Fibroblast of peridontal ligament (primary cell): ENCODE data around the gene SPATS2.
"Not testable (repeated sequence)": the region's sequence is repeated elsewhere in the genome, so short reads cannot be mapped to it uniquely, and the experiment has no call there.

Experiments
- DNase-seq: peaks from one replicate; pipeline ENCODE4 v3.0.0-alpha.2; 2010; ENCODE audit errors: extremely low read depth

The SPATS2 gene

DNA sequence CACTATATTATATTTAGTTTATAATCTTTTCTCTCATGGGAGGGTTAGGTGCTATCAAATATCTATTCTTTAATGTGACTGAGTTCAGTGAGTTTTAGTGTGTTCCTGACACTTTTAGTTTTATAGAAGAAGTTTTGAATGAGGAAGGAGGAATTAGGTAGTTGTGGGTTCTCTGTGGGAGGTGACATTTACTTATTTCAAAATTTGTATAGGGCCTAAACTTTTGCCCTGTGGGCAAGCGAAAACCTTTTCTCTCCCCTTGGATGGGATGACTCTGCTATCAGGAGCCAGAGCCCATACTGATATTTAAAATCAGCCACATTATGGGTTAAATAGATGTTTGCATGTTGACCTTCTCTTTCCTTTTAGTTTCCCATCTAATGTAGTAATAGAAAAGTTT is 43.6 kb downstream of the SPATS2 start:
- no peak for DNase-seq

DNA sequence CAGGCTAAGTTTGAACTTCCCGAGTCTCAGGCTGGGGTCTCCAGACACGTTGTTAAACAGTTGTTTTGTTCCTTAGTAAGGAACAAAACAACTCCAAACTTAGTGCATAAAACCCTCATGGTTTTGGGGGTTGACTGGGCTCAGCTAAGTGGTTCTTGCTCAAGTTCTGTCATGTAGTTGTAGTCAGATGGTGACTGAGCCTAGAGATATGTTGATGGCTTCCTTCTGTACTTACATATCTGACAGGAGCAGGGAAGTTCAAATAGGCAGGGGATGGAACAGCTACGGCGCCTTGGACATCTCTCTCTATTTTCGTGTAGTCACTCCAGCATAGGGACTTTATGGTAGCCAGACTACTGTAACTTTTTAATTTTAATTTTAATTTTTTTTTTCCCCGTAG is 45.7 kb downstream of the SPATS2 start:
- DNase-seq, result peak; percentile 8

DNA sequence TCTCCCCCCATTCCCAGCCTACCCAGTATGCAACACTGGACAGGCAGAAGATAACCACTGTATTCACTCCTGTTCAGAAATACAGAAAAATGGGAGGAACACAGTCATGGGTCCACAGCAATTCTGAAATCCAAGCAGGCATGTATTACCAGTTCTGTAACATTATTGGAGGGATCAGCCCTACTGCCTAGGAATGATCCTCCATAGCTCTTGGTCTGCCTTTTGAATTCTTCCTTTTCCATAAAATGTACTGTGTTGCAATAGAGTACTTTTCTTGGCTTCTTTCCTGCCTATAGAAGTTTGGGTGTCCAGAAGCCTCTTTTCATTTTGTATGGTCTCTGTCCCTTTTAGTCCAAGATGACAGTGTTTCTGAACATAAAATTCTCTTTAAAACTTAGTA is 46.5 kb downstream of the SPATS2 start:
- DNase-seq, result peak; percentile 27

DNA sequence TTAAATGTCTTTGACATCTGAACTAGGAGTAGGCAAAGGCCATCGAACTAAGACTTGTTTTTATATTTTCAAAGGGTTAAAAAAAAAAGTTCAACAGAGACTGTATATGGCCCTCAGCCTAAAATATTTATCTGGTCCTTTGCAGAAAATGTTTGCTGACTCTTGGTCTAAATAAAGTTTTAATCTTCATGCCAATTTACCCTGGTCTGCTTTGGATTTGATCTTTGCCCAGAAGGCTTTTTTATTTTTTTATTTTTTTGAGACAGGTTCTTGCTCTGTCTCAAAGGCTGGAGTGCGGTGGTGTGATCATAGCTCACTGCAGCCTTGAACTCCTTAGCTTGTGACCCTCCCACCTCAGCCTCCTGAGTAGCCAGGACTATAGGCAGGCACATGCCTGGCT is 47.1 kb downstream of the SPATS2 start:
- no peak for DNase-seq

DNA sequence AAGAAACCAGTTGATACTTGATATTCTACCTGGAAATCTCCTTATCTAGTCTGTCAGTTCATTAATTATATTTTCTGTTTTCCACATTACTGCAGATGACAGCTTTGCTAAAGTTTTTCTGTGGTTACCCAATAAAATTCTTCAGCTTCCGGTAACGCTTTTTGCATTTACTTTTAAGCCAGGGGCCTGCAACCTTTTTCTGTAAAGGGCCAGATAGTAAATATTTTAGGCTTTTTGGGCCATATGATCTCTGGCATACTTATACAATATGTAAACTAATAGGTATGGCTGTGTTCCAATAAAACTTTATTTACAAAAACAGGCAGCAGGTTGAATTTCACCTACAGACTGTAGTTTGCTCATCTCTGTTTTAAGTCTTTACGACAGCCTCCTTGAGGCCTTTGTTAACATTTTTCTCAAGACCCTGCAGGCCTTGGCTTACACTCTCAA is 48.3 kb downstream of the SPATS2 start:
- DNase-seq, result no peak

DNA sequence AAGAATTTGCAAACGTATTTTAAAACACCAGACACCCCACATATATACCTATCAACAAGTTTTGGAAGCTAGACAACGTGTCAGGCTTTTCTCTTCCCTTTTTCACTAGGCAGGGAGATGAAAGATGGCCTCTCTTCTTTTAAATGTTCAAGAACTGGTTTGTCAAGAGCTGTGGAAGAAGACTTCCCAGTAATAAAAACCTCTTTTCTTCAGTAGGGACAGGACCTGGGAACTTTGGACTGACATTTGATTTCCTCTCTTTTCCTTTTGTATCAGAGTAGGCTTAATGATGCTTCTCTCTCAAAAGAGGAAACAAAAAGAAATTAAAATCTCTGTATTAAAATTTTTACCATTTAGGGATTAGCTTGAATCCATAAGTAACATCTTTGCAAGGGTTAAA is 49.6 kb downstream of the SPATS2 start:
- DNase-seq, result no peak

DNA sequence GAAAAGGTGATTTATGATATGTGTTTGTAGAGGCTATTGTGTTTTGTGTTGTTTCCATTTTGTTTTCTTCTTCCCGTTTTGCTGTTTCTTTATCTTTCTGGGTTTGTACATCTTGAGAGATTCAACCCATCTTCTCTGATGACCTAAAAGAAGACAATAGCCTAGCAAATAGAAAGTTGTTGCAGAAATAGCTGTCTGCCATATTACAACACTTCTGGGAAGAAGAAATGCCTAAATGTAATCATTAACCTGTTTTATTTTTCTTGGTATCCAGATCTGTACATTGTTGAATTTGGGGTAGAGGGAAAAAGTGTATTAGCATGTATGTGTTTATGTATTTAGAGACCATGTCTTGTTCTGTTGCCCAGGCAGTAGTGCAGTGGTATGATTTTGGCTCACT is 50.3 kb downstream of the SPATS2 start:
- no peak for DNase-seq

DNA sequence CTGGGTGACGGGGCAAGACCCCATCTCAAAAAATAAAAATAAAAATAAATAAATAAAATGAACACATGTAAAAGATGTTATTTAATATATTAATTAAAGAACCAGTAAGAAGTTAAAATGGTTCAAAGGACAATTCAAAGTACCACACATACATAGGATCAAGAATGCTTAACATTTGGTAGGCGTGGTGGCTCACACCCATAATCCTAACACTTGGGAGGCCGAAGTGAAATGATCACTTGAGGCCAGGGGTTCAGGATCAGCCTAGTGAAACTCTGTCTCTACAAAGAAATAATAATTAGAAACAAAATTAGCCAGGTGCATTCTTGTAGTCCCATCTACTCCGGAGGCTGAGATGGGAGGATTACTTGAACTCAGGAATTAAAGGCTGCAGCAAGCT is 53.3 kb downstream of the SPATS2 start:
- no peak for DNase-seq

DNA sequence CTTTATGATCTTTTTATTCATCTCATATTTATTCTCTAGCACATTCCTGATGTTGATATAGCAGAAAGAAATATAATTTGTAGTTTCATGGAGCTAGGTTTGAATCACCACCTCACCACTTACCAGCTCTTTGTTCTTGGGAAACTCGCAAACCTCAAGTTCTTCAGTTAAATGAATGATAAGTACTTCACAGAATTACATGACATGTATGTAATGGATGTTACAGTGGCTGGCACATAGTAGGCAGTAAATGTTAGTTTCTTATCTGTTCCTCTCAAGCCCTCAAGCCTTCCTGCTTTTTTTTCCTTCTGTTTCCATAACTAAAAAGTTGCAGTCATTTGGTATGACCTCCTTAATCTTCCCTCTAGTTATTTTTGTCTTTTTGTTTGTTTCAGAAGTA is 54.9 kb downstream of the SPATS2 start:
- no peak for DNase-seq

DNA sequence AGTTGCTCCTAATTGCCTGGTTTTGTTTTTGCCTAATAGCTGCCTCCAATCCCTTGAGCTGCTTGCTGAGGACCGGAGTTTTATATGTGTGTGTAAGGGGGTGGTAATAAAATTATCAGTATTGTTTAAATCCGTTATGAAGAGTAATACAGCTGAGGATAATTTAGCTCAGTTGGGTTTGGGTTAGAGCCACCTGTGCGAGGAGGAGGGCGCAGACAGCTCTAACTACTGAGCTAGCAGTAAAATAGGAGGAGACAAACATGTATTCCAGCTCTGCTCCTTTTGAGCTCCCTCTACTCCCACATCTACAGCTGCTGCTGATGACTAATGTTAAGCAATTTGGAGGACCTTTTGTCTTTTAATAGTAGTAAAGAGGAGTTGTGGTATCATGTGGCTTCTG is 61.5 kb downstream of the SPATS2 start:
- DNase-seq, result peak; percentile 67

DNA sequence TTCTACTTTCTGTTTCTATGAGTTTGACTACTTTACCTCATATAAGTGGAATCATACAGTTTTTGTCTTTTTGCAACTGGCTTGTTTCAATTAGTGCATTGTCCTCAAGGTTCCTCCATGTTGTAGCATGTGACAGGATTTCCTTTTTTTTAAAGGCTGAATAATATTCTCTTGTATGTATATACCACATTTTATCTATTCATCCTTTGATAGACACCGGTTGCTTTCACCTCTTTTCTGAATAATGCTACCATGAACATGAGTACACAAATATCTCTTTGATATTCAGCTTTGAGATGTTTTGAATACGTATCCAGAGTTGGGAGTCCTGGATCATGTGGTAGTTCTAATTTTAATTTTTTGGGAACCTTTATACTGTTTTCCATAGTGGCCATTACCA is 65.4 kb downstream of the SPATS2 start:
- no peak for DNase-seq

DNA sequence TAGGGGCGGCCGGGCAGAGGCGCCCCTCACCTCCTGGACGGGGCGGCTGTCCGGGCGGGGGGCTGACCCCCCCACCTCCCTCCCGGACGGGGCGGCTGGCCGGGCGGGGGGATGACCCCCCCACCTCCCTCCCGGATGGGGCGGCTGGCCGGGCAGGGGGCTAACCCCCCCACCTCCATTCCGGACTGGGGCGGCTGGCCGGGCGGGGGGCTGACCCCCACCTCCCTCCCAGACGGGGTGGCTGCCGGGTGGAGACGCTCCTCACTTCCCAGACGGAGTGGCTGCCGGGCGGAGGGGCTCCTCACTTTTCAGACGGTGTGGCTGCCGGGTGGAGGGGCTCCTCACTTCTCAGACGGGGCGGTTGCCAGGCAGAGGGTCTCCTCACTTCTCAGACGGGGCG is 69.5 kb downstream of the SPATS2 start:
- not testable (repeated sequence) for DNase-seq

DNA sequence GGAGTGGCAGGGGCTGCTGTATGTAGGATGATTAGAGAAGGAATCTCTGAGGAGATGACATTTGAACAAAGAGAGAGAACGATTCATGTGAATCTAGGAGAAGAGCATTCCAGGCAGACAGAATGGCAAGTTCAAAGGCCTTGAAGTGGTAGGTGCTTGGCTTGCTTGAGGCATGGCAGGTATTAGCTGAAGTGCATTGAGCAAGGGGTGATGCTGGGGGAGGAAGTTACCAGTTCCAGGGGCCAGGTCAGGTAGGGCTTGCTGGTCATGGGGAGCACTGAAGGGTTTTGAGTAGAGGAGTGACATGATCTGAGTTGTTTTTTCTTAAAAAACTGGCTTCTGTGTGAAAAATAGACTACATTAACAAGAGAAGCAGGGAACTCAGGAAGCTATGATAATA is 71.8 kb downstream of the SPATS2 start:
- no peak for DNase-seq

DNA sequence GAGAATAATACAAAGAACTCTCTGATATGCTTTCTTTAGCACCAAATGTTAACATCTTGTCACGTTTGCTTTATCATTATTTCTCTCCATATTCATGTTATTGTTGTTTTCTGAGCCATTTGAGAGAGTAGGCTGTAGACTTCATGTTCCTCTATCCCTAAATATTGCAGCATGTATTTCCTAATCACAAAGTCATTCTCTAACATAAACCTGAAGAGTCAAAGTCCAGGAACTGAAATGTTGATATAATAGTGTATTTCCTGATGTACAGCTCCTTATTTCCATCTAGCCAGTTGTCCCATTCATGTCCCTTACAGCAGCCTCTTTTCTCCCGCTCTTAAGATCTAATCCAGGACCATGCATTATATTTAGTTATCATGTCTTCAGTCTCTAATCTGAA is 72.8 kb downstream of the SPATS2 start:
- DNase-seq, result no peak

DNA sequence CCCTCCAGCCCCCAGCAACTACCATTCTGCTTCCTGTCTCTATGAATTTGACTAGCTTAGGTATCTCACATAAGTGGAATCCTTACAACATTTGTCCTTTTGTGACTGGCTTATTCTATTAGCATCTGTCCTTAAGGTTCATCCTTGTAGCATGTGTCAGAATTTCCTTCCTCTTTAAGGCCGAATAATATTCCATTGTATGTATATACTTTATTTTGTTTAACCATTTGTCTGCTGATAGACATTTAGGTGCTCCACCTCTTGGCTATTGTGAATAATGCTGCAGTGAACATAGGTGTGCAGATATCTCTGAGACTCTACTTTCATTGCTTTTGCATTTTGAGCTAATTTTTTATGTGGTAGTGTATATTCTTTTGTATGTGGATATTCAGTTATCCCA is 75.7 kb downstream of the SPATS2 start:
- no peak for DNase-seq

DNA sequence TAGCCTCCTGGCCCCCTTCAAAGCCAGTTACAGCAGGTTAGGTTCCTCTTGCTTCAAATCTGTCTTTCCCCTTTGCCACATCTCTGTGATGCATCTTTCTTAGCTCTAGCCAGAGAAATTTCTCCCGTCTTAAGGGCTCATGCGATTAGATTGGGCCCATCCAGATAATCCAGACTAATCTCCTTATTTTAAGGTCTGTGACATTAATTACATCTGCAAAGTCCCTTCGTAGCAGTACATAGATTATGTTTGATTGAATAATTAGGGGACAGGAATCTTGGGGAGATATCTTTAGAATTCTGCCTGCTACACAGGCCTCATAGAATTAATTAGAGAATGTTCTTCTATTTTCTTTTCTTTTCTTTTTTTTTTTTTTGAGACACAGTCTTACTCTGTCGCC is 79.3 kb downstream of the SPATS2 start:
- DNase-seq, result no peak

DNA sequence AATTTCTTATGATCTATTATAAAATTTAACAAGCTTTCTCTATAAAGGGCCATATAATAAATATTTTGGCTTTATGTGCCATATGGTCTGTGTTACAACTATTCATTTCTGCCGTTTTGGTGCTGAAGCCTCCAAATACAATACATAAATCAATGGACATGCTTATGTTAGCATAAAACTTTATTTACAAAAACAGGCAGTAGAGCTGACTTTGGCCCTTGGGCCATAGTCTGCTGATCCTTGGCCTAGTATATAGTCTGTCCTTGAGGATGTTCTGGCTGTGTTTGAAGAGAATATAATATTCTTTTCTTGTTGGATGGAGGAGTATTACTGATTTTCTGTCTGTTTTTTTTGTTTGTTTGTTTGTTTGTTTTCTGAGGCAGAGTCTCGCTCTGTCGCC is 81.6 kb downstream of the SPATS2 start:
- DNase-seq, result no peak

DNA sequence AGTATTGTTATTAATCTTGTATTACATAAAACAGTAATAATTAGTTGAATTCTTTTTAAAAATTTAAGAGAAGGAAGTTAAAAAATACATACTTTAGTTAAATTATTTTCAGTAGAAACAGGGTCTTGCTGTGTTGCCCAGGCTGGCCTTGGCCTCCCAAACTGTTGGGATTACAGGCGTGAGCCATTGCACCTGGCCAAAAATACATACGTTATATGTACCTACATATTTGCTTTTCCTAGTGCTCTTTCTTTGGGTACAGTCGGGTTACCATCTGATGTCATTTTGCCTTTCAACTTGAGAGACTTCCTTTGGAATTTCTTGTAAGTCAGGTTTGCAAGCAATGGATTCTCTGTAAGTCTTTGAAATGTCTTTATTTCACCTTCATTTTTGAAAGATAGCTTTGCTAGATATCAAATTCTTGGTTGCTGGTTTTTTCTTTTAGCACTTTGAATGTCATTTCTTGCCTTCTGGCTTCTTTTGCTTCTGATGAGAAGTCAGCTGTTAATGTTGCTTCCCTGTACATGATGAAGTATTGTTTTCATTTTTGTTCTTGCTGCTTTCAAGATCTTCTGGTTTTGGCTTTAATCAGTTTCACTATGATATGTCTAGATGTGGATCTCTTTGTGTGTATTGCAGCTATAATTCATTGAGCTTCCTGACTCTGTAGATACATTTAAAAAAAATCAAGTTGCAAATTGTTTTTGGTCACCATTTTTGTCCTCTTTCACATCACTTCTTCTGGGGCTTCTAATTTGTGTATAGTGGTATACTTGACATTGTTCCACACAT is 84.4 kb downstream of the SPATS2 start:
- no peak for DNase-seq

DNA sequence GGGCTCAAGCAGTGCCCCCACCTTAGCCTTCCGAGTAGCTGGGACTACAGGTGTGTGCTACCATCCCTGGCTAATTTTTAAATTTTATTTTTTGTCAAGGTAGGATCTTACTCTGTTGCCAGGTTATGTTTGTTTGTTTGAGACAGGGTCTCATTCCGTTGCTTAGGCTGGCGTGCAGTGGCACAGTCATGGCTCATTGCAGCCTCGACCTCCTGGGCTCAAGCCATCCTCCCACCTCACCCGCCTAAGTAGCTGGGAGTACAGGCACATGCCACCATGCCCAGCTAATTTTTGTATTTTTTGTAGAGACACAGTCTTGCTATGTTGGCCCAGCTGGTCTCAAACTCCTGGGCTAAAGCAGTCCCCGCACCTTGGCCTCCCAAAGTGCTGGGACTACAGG is 88.2 kb downstream of the SPATS2 start:
- DNase-seq, result no peak

DNA sequence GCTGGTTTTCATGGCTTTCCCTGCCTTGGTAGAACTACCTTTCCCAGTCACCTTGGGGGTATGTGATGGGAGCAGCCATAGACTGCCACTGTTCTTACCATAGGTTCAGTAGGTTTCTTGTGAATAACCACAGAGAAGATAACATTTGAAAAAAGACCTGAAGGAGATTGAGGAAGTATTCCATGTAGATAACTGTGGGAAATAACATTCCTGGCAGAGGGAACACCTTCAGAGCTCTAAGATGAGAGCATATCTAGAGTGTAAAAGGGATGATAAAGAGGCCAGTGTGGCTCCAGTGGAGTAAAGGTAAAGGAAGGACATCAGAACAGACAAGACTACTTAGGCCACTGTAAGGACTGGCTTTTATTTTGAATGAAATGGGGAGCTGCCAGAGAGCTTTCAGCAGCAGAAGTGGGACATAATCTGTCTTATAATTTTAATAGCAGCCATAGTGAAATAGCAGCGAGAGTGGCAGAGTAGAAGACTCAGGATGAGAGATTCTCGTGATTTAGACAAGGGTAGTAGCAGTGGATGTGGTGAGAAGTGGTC is 88.9 kb downstream of the SPATS2 start:
- no peak for DNase-seq

DNA sequence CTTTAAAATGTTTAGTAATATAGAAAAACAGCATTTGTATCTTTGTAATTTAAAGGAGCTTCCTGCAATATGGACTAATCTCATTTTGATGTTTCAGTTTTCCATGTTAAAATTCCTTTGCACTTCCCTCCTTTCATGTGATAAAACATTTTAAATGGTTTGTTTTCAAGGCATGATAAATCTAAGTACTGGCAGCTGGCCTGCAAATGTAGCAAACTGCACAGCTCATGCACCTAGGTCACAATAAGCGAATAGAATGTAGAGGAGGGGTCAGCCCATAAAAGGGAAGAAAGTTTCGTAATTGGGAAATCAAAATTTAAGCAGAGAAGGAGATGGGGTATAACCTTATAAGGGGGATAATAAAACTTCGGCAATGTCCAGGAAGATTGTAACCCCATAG is 91.6 kb downstream of the SPATS2 start:
- no peak for DNase-seq

DNA sequence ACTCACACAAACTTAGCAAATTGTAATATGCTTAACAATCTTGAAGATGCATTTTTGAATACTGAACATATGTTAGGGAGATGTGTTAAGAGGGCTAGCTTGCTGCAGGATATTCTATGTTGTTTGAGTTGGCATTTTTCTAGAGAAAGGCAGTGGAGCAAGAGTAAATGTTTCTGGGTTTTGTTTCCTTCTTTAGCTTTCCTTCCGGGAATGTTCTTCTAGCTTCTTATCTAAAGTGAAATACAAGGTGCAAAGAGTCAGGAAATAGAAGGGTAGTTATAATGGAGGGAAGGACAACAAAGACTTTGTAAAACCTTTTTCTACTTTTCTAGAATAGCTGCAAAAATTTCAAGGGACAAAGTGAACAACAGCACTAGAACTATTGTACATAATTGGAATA is 94.0 kb downstream of the SPATS2 start:
- DNase-seq, result no peak

DNA sequence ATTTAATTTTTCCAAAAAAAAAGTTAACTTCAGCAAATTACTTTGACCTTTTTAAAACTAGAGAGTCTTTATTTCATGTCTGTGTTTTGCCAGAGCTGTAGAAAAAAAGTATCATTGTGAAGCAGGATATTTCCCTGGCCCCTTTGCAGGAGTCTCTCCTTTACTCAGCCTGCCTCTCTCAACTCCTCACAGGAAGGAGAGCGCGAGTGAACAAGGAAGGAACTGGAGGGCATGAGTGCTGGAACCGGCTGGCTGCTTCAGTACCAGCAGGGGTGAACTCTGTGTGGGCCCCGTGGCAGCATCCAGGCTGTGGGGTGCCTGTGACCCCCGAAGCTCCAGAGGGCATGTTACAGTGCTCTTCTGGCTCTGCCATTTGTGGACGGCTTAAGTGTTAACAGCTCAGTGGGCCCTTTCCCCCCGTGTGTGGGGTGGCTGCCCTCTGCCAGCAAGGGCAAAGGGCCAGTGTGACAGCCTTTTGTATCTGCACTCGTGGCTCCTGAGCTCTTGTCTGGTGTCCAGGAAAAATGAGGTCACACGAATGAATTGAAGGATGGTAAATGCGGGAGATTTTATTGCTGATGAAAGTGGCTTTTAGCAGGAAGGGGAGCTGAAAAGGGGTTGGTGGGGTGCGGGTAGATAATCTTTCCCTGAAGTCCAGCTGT is 95.0 kb downstream of the SPATS2 start:
- no peak for DNase-seq
